ENCODE measurements around the gene IRF3.

Gene IRF3

DNA sequence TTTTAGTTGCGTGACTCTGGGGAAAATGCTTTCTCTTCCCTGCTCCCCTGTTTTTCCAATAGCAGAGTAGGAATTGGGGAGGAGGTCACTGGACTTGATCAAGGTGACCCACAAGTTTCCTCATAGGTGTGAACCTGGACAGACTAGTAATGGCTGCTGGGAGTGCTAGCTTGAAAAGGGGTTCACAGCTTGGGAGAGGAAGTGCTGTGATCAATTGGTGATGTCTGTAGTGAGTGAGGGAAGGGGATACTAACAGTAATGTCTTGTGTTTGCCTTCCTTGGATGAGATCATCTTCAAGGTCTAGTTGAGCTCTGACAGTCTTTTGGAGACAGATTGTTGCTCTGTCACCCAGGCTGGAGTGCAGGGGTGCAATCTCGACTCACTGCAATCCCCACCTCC is 1.8 kb upstream of the IRF3 start:
- peaks cover 23% of the 10 kb centered on the region for H3K4me1 ChIP-seq (ENCODE audit: low read depth, poor library complexity, severe bottlenecking)
- no peaks in the 10 kb centered on the region for H4K20me1 ChIP-seq (ENCODE audit: insufficient read depth)
- H3K9ac ChIP-seq = no peak overlapping the region
- no peaks in the 10 kb centered on the region for H3K27me3 ChIP-seq (ENCODE audit: insufficient read depth, low read depth)
- no peak for TF ChIP-seq CTCF (conservative IDR thresholded peaks at IDR 0.05; ENCODE audit: low read depth, low read length)
- H2AFZ ChIP-seq (ENCODE audit: low read depth) = no peak overlapping the region
- H3K27ac ChIP-seq = no peak overlapping the region
- peak overlapping the region; percentile 83; the same call in 1 of the 2 replicates for H3K4me2 ChIP-seq
- no peak overlapping the region for H3K4me3 ChIP-seq (IDR thresholded peaks at IDR 0.05; ENCODE audit: insufficient read depth, low read depth, low read length)
- no peaks in the 10 kb centered on the region for H3K36me3 ChIP-seq (ENCODE audit: insufficient read depth)
- H3K79me2 ChIP-seq (ENCODE audit: insufficient read depth, low read depth) = peaks cover 31% of the 10 kb centered on the region

DNA sequence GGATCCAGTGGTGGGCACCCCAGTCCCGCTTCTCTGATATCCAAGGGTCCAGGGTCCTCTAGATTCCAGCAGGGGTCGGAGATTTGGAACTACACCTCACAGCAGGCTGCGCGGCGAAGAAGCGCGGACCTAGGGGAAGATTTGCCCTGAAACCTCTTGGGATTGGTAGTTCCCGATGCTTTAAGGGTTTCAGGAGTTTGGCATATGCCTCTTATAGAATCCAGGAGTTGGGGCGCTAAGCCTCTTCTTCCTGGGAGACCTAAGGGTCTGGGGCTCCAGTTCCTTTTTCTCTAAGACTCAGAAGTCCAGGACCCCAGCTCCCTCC is 425 bp upstream of the IRF3 start:
- H3K4me1 ChIP-seq (ENCODE audit: low read depth, poor library complexity, severe bottlenecking) = peaks cover 24% of the 10 kb centered on the region
- no peak for TF ChIP-seq CTCF (conservative IDR thresholded peaks at IDR 0.05; ENCODE audit: low read depth, low read length)
- H3K4me2 ChIP-seq = peak overlapping the region; percentile 83
- H4K20me1 ChIP-seq (ENCODE audit: insufficient read depth) = no peaks in the 10 kb centered on the region
- H3K4me3 ChIP-seq (IDR thresholded peaks at IDR 0.05; ENCODE audit: insufficient read depth, low read depth, low read length) = no peak overlapping the region
- H3K79me2 ChIP-seq (ENCODE audit: insufficient read depth, low read depth) = peaks cover 31% of the 10 kb centered on the region
- H2AFZ ChIP-seq (ENCODE audit: low read depth) = peak overlapping the region; percentile 59; the same call in 1 of the 2 replicates
- H3K27ac ChIP-seq = peak overlapping the region; percentile 86; the same call in 1 of the 2 replicates
- H3K9ac ChIP-seq = peak overlapping the region; percentile 41; the same call in 1 of the 2 replicates
- H3K27me3 ChIP-seq (ENCODE audit: insufficient read depth, low read depth) = no peaks in the 10 kb centered on the region
- H3K36me3 ChIP-seq (ENCODE audit: insufficient read depth) = no peaks in the 10 kb centered on the region

DNA sequence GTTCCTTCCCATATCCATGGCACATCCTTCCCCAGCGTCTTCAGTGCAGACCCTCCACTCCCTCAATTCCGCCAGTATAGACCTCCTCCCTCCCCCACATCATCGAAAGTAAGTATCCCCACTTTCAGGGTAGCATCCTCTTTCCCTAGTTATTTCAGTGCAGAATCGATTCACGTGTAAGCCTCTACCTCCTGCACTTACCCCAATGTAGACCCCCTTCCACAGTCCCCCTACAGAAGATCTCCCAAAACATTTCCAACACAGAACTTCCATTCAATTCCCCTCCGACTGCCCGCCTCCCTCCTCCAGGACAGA is 664 bp downstream of the IRF3 start:
- no peaks in the 10 kb centered on the region for H4K20me1 ChIP-seq (ENCODE audit: insufficient read depth)
- H3K4me2 ChIP-seq = peak overlapping the region; percentile 75
- H2AFZ ChIP-seq (ENCODE audit: low read depth) = peak overlapping the region; percentile 59; the same call in 1 of the 2 replicates
- H3K36me3 ChIP-seq (ENCODE audit: insufficient read depth) = no peaks in the 10 kb centered on the region
- H3K27ac ChIP-seq = peak overlapping the region; percentile 86
- no peak overlapping the region for H3K4me3 ChIP-seq (IDR thresholded peaks at IDR 0.05; ENCODE audit: insufficient read depth, low read depth, low read length)
- peak overlapping the region; percentile 41; the same call in 1 of the 2 replicates for H3K9ac ChIP-seq
- H3K79me2 ChIP-seq (ENCODE audit: insufficient read depth, low read depth) = peaks cover 31% of the 10 kb centered on the region
- H3K4me1 ChIP-seq (ENCODE audit: low read depth, poor library complexity, severe bottlenecking) = peaks cover 24% of the 10 kb centered on the region
- TF ChIP-seq CTCF (conservative IDR thresholded peaks at IDR 0.05; ENCODE audit: low read depth, low read length) = no peak
- H3K27me3 ChIP-seq (ENCODE audit: insufficient read depth, low read depth) = no peaks in the 10 kb centered on the region

GRCh38 chr19:49664171-49665035 is 1.3 kb downstream of the IRF3 start:
- Histone ChIP-seq H3K79me2 (ENCODE audit: insufficient read depth, low read depth) (peaks cover 31% of the 10 kb centered on the region), H3K4me3 (IDR thresholded peaks at IDR 0.05; ENCODE audit: insufficient read depth, low read depth, low read length) (no peak overlapping the region), H3K4me2 (peak overlapping the region; percentile 75), H4K20me1 (ENCODE audit: insufficient read depth) (no peaks in the 10 kb centered on the region), H2AFZ (ENCODE audit: low read depth) (peak overlapping the region; percentile 20; the same call in 1 of the 2 replicates), H3K36me3 (ENCODE audit: insufficient read depth) (no peaks in the 10 kb centered on the region), H3K27me3 (ENCODE audit: insufficient read depth, low read depth) (no peaks in the 10 kb centered on the region), H3K4me1 (ENCODE audit: low read depth, poor library complexity, severe bottlenecking) (peaks cover 24% of the 10 kb centered on the region), H3K9ac (peak overlapping the region; percentile 41; the same call in 1 of the 2 replicates), H3K27ac (peak overlapping the region; percentile 86)
- TF ChIP-seq CTCF (conservative IDR thresholded peaks at IDR 0.05; ENCODE audit: low read depth, low read length) = no peak; the same call in 1 of the 2 replicates

All from KMS-11 (cell line).